HL-60/S4 (cell line): ENCODE results near the gene CD151.

Experiments
- in situ Hi-C: fragments of 300-500 bp; cut with MboI; formaldehyde crosslinking; loops from 2 replicates; pipeline ENCODE4 v1.14.3; 2022; ENCODE audit warnings: low sequenced_read_pairs

Gene CD151

GRCh38 chr11:827897-828192 is 4.9 kb upstream of the CD151 start, which contains the start of gene CRACR2B:
Gene CRACR2B, plus strand, starts transcription at chr11:827919. Its CDS starts 689 bp downstream, at chr11:828608.
- in situ Hi-C loops = no loop called here

GRCh38 chr11:828506-829175 is 4.1 kb upstream of the CD151 start:
- in situ Hi-C loops = no loop called here

GRCh38 chr11:829176-829846 is 3.4 kb upstream of the CD151 start:
- in situ Hi-C loops = no loop called here

- in situ Hi-C loops = no loop called here
Observed at GRCh38 chr11:829847-830294, 2.9 kb upstream of the CD151 start.

- in situ Hi-C loops = no loop called here
Observed at GRCh38 chr11:830295-831117, 2.2 kb upstream of the CD151 start.

GRCh38 chr11:831118-831864 is 1.5 kb upstream of the CD151 start:
- in situ Hi-C loops = no loop called here

- in situ Hi-C loops = no loop called here
Observed at GRCh38 chr11:831961-832528, 707 bp upstream of the CD151 start.

- in situ Hi-C loops = no loop called here
Observed at GRCh38 chr11:833114-833791, 501 bp downstream of the CD151 start.

GRCh38 chr11:833849-834311 is 1.1 kb downstream of the CD151 start:
- in situ Hi-C loops = no loop called here

- in situ Hi-C loops = no loop called here
Observed at GRCh38 chr11:834371-835316, 1.9 kb downstream of the CD151 start.

GRCh38 chr11:836274-836673 is 3.5 kb downstream of the CD151 start:
- in situ Hi-C loops = no loop called here

GRCh38 chr11:836700-837099 is 3.9 kb downstream of the CD151 start:
- in situ Hi-C loops = no loop called here

GRCh38 chr11:837189-837989 is 4.6 kb downstream of the CD151 start:
- in situ Hi-C loops = no loop called here

- in situ Hi-C loops = no loop called here
Observed at GRCh38 chr11:837990-838307, 5.2 kb downstream of the CD151 start.

- in situ Hi-C loops = no loop called here
Observed at GRCh38 chr11:838441-839279, 5.9 kb downstream of the CD151 start.

GRCh38 chr11:839280-839623 is 6.5 kb downstream of the CD151 start:
- in situ Hi-C loops = no loop called here

- in situ Hi-C loops = no loop called here
Observed at GRCh38 chr11:839875-840617, 7.3 kb downstream of the CD151 start.
